ENCODE results near the gene BNIP5.
"Not testable (repeated sequence)": the region's sequence is repeated elsewhere in the genome, so short reads cannot be mapped to it uniquely, and the experiment has no call there.

BNIP5 gene

GRCh38 chr6:36364669-36365479, 28.2 kb upstream of the BNIP5 start:
- no peak for DNase-seq

DNA sequence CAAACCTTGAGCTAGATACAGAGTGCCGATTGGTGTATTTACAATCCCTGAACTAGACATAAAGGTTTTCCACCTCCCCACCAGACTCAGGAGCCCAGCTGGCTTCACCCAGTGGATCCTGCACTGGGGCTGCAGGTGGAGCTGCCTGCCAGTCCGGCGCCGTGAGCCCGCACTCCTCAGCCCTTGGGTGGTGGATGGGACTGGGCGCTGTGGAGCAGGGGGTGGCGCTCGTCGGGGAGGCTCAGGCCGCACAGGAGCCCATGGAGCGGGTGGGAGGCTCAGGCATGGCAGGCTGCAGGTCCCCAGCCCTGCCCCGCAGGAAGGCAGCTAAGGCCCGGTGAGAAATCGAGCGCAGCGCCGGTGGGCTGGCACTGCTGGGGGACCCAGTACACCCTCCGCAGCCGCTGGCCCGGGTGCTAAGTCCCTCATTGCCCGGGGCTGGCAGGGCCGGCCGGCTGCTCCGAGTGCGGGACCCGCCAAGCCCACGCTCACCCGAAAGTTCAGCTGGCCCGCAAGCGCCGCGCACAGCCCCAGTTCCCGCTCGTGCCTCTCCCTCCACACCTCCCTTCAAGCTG, 27.5 kb upstream of the BNIP5 start:
- DNase-seq = not testable (repeated sequence)

GRCh38 chr6:36363371-36363752, 26.7 kb upstream of the BNIP5 start:
- not testable (repeated sequence) for DNase-seq

- peak in 1 of 2 experiments; percentile 24 for DNase-seq
Measured at GRCh38 chr6:36362551-36363370, 26.1 kb upstream of the BNIP5 start.

GRCh38 chr6:36361071-36361470, 24.4 kb upstream of the BNIP5 start:
- no peak for DNase-seq

GRCh38 chr6:36360241-36361054, 23.8 kb upstream of the BNIP5 start:
- DNase-seq = peak; percentile 74 to 86

DNA sequence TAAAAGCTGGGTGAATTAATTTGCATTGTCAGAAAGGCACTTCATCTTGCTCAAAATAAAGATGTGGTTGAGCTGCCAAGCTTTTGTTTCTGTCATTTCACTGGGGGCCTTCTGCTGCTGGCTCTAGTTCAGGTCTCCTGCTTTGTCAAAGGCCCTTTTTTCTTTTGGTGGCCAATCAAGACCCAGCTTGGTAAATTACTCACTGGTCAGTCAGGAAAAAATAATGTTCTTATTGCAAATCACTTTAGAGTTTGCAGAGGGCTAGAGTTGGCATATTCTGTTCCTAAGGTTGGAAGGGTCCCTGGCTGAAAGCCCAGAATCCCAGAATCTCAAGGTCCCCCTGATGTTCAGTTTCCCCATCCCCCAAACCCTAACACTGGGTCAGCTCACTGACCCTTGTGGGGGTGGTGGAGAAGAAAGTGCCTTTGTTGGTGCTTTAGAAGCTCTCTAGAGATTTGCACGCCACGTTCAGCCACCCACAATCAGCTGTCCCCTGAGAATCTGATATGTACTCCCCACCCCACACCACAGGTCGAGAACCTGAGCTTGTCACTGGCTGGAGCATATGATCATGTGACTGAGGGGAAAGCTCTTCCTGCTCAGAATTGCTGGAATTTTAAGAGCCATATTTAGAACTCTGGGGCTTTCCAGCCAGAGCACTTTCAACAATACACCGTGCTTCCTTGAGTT, 21.7 kb upstream of the BNIP5 start:
- DNase-seq = no peak

DNA sequence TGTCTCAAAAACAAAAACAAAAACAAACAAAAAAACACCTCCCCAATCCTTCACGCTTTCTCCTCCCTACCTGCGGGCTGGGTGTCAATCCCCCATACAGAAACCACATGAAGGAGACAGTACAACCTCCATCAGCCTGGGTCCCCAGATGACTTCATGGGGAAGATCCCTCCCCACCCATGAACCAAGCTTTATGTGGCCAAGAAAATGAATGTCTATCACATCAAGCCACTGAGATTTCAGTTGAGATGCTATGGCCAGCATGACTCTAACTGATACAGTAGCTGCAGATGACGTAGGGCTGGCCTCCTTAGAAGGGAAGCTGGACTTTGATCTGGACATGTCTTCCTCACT, 21.2 kb upstream of the BNIP5 start:
- no peak for DNase-seq

GRCh38 chr6:36355819-36356218, 19.1 kb upstream of the BNIP5 start:
- no peak for DNase-seq

GRCh38 chr6:36353411-36353915, 16.8 kb upstream of the BNIP5 start:
- no peak for DNase-seq

- DNase-seq = no peak
Measured at GRCh38 chr6:36352477-36353157, 15.9 kb upstream of the BNIP5 start.

DNA sequence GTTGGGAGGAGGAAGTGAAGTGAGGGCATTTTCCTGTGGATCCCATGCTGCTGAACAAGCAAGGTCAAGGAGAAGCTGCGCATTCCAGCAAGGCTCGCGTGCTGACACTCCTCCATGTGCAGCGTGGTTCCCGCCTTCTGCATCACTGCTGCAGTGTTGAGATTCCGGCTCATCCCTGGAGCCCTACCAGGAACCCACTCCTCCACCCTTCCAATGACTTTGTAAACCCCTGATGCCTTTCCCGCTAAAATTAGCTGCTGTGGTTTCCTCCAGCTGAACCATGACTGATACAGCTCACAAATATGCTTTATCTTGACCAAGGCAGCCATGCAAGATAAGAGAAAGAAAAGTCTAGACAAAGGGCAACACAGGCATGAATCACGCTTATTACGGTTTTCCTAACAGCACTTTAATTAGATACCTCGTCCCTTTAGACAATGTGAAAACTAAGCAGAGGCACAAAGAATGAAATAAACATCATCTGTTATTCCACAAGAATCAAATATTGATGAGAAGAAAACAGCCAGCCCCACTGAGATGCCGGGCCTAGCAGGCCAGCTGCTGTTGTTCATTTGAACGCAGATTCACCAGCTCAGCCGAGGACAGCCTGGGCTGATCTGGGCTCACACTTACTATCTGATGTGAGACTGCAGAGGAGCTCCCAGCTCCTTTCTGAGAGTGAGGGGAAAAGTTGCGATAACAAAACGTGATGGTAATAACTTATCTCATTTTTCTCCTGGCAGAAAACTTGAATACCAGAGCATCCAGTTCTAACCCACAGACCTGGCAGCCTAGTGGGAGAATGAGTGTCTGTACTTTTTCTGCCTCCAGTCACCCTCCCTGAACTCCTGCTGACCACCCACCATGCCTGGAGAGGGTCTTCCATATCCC, 14.2 kb upstream of the BNIP5 start:
- no peak for DNase-seq

- no peak for DNase-seq
Measured at GRCh38 chr6:36350082-36350481, 13.4 kb upstream of the BNIP5 start.

- no peak for DNase-seq
Measured at GRCh38 chr6:36349240-36349639, 12.6 kb upstream of the BNIP5 start.

- no peak for DNase-seq
Measured at GRCh38 chr6:36347621-36348020, 10.9 kb upstream of the BNIP5 start.

GRCh38 chr6:36346486-36347273, 10.0 kb upstream of the BNIP5 start:
- DNase-seq = no peak

DNA sequence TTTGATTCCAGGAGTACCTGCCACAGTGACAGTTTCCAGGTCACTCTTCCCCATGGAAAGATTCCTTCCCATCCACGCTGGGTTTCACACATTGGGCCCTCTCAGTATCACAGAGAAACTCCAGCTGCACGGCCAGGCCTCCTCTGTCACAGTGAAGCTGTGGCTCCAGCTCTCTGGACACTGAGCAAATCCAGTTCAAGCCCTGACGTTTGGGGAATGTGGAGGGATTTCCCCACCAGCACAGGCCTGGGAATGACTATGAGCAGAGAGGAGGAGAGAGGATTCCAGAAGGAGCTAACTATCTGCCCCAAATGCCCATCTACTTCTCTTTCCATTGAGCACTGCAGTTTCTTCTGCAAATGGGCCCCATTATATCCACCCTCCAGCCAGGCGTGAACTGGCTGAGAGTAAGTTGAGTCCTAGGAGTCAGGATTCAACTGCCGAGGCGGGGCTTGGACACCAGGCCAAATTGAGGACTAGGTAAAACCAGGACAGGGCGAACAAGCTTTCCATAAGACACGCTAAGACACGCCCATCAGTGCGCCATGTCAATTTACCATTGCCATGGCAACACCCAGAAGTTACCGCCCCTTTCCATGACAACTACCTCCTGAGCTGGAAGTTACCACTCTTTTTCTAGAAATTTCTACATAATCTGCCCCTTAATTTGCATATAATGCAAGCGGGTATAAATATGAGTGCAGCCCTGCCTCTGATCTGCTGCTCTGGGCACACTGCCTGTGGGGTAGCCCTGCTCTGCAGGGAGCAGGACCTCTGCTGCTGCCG, 9.2 kb upstream of the BNIP5 start:
- DNase-seq = no peak

DNA sequence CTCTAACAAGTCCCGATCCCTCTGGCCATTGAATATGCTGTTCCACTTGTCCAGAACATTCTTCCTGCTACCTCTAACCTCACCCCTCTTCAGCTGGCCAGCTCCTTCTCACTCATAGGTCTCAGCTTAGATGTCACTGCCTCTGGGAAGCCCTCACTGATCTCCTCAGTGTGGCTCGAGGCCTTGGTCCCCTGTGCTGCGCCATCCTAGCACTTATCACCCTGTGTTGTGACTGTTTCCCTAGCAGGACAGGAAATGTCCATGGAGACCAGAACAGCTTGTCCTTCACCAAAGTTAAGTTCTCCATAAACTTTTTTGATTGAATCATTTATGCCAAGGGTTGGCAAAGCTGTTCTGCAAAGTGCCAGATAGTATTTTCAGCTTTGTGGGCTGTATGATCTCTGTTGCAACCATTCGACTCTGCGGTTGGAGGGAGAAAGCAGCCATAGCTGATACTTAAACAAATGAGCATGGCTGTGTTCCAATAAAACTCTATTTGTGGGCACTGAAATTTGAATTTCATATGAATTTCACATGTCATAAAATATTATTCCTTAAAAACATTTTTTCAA, 6.5 kb upstream of the BNIP5 start:
- no peak for DNase-seq

Data from Kasumi-1 (cell line).